HG03442 (cell line): Measurements from ENCODE around the gene SLC16A8.
"Not testable (repeated sequence)": the region's sequence is repeated elsewhere in the genome, so short reads cannot be mapped to it uniquely, and the experiment has no call there.

ENCODE experiments used
- ATAC-seq: cut with Tn5 transposase; IDR thresholded peaks from one replicate; pipeline ENCODE4 v1.9.1; 2021; ENCODE audit warnings: mild to moderate bottlenecking, moderate library complexity; ENCODE audit not compliant: unreplicated experiment

SLC16A8 gene

GRCh38 chr22:38083931-38084631, at the start of gene SLC16A8:
Gene SLC16A8 (minus strand): TSS chr22:38084184. CDS start chr22:38082873, 1,311 bp downstream.
- ATAC-seq = no peak

DNA sequence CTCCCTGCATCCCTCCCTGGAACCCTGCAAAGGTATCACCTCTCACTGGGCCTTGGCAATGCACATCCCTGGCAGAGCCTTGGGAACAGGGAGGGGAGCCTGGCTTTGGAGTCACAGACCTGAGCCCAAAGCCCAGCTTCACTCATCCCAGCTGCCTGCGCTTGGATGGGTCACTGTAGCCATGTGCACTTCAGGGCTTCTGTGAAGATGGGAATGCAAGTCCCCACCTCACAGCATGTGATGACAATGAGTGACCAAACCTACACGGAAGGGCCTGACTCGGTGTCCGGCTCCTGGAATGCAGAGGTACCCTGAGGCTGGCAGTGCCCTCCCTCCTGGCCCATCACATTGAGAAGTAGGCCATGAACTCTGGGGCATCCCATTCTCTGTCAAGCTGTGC, 49.3 kb upstream of the SLC16A8 start:
- no peak for ATAC-seq

DNA sequence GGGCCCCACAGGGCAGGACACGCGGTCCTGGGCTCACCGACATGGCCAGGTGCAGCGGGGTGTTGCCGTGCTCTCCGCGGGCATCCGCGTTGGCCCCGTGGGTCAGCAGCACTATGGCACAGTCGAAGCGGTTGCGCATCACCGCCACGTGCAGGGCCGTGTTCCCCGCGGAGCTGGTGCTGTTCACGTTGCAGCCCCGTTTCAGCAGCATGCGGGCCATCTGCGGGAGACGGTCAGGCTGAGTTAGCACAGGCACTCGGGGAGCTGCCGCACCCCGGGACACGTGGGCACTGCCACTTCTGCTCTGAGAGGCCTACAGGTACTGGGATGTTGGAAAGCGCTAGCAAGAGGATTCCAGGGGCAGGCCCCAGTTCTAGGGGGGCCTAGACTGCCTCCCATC, 48.8 kb upstream of the SLC16A8 start:
- no peak for ATAC-seq

GRCh38 chr22:38132136-38132535, 48.2 kb upstream of the SLC16A8 start:
- no peak for ATAC-seq

GRCh38 chr22:38131399-38131798, 47.4 kb upstream of the SLC16A8 start:
- no peak for ATAC-seq

- ATAC-seq = no peak
These were observed 45.9 kb upstream of the SLC16A8 start for GRCh38 chr22:38129856-38130255.

GRCh38 chr22:38129021-38129420, 45.0 kb upstream of the SLC16A8 start:
- ATAC-seq = no peak

- ATAC-seq = no peak
These were observed 43.9 kb upstream of the SLC16A8 start for GRCh38 chr22:38127869-38128268.

DNA sequence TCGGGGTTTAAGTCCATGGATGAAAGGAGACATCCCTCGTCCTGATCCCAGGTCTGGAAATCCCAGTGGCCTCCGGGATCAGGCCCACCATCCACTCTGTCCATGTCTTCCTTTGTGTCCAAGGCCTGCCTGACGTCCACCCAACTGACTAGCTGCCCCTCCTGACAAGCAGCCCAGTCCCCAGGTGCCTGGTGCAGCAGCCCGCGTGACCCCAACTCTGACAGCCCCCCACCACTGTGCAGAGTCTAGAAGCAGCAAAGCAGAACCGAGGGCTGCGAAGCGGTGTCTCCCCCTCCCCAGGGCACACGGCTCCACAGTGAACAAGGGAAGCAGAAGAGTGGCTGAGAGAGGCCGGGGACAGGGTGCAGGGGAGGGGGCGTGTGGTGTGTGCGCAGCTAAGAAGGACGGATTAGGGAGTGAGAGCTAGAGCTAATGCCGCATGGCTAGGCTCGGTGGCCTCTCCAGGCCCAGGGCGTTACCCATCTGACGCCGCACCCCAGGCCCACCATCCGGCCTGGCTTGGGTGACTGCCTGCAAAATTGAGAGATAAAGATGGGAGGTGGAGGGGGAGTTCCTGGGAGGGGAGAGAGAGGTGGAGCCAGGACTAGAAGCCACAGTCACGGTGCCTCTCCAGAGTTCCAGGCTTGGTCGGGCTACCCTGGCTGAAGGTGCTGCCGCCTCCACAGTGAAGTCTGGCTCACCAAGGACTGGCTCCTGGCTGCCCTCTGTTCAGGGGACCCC, 43.1 kb upstream of the SLC16A8 start:
- no peak for ATAC-seq

- ATAC-seq = no peak
These were observed 41.8 kb upstream of the SLC16A8 start for GRCh38 chr22:38125751-38126201.

GRCh38 chr22:38125038-38125610, 41.1 kb upstream of the SLC16A8 start:
- no peak for ATAC-seq

DNA sequence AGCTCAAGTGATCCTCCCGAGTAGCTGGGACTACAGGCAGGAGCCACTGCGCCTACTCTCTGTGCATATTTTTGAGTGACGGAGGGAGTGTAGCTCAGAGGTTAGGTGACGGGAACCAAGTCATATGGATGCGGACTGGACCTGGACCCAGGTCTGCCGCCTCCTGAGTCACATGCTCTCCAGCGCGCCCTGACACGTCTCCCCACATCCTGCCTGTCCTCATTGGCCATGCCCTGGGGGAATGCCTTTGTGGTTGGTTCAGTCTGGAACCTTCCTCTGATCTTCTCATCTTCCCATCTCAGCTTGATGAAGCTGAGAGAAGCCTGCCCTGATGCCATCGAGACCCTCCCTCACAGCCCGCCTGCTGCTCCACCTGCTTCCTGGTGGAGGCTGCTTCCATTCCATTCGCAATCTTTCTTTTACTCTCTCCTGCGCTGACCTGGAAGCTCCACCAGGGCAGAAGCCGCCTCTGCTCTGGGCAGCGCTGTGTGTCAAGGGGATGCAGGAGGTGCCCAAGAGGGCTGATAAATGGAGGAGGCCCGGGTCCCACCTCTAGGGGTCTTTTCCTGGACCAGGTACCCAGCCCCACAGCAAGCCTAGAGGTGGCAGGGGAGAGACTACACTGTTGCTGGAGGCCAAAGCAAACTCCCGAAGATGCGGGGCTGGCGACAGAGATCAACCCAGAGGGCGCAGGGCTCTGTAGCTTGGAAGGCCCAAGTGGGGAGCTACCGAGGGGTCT, 40.4 kb upstream of the SLC16A8 start:
- ATAC-seq = no peak

DNA sequence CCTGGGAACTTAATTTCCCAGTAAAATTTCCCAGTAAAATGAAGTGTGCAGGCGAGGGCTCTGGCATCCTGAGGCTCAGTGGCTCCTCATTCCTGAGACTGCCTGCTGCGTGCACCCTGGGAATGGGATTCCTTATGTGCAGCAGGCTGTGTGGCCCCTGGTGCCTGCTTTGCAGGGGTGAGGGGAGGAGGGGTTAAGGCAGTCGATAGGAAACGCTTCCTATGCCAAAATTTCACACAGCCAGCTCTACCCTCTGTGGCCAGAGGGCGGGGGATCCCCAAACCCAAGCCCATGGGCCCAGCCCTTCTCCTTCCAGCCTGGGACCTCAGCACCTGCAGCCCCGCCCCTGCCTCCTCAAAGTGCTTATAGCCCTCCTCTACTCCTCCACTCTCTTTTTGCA, 38.6 kb upstream of the SLC16A8 start:
- no peak for ATAC-seq

DNA sequence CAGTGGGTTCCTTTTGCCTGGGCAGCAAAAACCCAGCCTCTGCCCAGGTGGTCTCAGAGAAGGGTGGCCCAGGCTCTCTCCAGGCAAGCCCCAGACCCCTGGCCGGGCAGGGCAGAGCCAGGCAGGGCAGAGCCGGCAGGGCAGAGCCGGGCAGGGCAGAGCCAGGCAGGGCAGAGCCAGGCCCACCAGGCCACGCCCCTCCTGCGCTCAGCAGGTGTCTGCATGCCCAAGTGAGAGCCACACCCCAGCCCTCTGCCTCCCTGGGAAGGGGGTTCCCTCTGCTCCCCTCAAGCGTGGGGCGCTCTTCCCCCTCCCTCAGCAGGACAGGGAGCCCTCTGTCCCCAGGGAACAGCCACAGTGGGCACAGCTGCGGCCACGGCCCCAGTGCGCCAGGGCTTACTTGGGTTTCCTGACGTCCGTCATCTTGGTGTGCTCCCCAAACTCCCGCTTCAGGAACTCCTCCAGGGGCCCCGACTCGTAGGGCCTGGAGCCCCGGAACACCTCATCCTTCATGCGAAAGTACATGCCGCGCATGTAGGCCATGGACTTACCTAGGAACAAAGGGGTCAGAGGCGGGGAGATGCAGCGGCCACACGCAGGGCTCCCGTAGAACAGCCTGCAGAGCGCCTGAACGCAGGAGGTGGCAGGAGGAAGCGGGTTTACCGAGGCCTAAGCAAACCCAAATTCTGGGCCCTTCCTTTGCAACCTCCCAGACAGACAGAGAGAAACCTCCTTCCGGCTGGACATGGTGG, 36.6 kb upstream of the SLC16A8 start:
- no peak for ATAC-seq

GRCh38 chr22:38118747-38119146, 34.8 kb upstream of the SLC16A8 start:
- ATAC-seq = not testable (repeated sequence)

DNA sequence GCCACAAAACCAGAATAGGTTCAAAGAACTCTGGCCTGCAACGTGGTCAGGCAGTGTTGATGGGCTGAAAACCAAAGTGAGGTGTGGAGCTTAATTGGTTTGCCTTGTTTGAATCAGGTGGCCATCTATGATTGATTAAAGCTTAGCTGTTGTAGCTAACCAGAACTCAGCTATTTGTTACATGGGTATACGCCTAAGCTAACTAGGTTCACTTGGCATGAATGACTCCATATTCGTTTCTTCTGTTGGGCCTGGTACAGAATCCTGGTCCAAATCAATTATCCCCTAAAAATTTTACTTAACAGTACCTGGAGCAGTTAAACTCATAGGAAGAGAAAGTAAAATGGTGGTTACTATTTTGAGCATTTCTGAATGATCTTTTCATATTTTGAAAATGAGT, 34.2 kb upstream of the SLC16A8 start:
- ATAC-seq = no peak

- ATAC-seq = not testable (repeated sequence)
These were observed 33.6 kb upstream of the SLC16A8 start for GRCh38 chr22:38117556-38117955.

- ATAC-seq = no peak
These were observed 31.6 kb upstream of the SLC16A8 start for GRCh38 chr22:38115423-38116205.

DNA sequence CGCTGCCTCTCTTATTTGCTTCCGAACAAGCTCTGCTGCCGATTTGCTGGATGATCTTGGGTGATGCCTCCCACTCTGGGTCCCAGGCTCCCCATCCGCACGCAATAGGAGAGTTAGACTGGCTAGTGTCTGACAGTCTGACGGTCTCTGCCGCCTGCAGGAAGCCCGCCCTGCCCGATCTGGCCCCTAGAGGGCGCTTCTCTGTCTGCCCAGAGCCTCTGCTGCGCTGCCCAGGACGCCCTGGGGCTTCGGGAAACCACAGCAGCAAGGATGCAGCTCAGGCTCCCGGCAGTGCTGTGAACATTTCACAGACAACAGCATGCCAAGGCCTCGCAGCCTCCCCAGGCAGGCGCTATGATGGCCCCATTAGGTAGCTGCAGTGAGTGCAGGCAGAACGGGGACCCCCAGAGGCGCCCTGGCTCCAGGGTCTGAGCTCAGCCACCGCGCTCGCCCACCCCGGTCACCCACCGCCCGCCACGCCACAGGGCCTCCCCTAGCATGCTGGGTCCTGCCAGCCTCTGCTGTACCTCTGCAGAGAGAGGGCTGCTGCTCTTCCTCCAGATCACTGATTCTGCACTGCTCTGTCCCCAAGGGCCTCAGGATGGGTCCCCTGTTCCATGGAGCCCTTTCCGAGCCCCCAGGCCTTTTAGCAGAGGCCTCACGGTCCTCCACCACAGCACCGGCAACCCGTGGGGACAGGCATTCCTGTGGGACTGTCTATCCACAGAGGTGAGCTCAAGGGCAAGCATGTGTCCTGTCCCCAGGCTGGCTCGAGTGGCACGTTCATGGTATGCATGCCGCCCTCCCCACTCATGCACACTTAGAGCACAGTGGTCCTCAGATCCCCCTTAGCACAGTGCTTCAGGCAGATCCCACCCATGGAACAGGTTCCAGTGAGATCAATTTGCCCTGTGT, 30.8 kb upstream of the SLC16A8 start:
- ATAC-seq = no peak
